NOMO-1 (cell line): ENCODE data around the gene SRSF4.

Experiments used
- DNase-seq, 2 experiments: peaks; one replicate each; lab custom pipeline; 2025; ENCODE audit not compliant: unreplicated experiment in 2 of 2; lab: John Stamatoyannopoulos, UW

Gene SRSF4

DNA sequence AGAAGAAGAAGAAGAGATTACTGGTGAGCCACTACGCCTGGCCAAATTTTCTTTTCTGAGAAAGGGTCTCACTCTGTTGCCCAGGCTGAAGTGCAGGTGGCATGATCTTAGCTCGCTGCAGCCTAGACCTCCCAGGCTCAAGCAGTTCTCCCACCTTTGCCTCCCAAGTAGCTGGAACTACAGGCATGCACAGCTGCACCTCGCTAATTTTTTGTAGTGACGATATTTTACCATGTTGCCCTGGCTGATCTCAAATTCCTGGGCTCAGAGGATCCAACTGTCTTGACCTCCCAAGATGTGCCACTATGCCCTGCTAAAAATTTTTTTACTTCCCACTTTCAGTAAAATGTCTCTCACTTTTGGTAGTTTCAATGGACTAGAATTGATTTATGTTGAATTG is 82.4 kb downstream of the SRSF4 start:
- DNase-seq, result no peak
